Gastrocnemius medialis (tissue), 4 donors: ENCODE measurements around the gene STRA6.

Source experiments
- POLR2A ChIP-seq, 2 donors: fragments of 450-650 bp; IDR thresholded peaks; one replicate each; pipeline ENCODE4 v1.6.1; 2017; ENCODE audit warnings: antibody characterized with exemption in 2 of 2, mild to moderate bottlenecking in 2 of 2, moderate library complexity in 2 of 2
- TF ChIP-seq, protein P1 (sequence below), 5 experiments: fragments of 450-650 bp in 3 of 5; fragments of 200-600 bp in 2 of 5; sonication (generic) in 2 of 5; IDR thresholded peaks in 4 of 5; conservative IDR thresholded peaks in 1 of 5; 1 replicate in 4 of 5; 2 replicates in 1 of 5; pipeline ENCODE4 v1.5.1; 2016 to 2019; ENCODE audit warnings: antibody characterized with exemption in 5 of 5, mild to moderate bottlenecking in 3 of 5, moderate library complexity in 3 of 5

DNA sequence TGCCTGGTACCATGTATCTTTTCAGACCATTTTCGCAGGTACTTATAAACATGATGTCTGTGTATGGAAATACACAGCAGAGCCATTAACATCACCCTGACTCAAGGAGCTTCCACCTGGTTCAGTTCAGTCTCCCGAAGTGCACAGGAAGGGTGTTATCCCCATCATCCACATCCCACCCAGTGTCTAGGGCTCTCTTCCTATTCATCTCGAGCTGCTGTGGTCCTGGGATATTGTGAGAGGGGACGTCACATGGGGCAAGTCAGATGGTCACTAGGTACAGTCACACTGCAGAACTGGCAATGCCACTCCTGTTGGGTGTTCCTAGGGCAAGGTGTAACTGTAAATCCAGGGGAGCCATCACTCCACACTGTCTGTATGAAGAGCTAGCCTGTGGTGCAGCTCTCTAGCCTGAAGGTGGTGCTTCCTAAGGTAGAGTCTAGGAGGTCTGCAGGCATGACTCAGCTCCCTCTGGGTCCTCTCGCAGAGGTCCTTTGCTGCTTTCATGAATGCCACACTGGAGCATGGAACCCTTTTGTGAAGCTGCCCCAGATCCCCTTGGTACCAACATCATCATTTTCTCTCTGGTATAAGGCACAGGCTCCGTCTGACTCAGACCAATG is 58.3 kb downstream of the STRA6 start:
- TF ChIP-seq, protein P1, sequence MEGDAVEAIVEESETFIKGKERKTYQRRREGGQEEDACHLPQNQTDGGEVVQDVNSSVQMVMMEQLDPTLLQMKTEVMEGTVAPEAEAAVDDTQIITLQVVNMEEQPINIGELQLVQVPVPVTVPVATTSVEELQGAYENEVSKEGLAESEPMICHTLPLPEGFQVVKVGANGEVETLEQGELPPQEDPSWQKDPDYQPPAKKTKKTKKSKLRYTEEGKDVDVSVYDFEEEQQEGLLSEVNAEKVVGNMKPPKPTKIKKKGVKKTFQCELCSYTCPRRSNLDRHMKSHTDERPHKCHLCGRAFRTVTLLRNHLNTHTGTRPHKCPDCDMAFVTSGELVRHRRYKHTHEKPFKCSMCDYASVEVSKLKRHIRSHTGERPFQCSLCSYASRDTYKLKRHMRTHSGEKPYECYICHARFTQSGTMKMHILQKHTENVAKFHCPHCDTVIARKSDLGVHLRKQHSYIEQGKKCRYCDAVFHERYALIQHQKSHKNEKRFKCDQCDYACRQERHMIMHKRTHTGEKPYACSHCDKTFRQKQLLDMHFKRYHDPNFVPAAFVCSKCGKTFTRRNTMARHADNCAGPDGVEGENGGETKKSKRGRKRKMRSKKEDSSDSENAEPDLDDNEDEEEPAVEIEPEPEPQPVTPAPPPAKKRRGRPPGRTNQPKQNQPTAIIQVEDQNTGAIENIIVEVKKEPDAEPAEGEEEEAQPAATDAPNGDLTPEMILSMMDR (IDR thresholded peaks at IDR 0.05 in 4 of 5, conservative IDR thresholded peaks at IDR 0.05 in 1 of 5) = no peak
- no peak for TF ChIP-seq POLR2A (IDR thresholded peaks at IDR 0.05)
